GM21723 (cell line): ENCODE data around the gene HHLA2.
A peak's percentile ranks its signal among the peaks of the same experiment; 100 is the strongest.
"Not testable (repeated sequence)": the region's sequence is repeated elsewhere in the genome, so short reads cannot be mapped to it uniquely, and the experiment has no call there.

ENCODE experiments used
- ATAC-seq: cut with Tn5 transposase; IDR thresholded peaks from one replicate; pipeline ENCODE4 v1.9.1; 2021; ENCODE audit warnings: mild to moderate bottlenecking, moderate library complexity; ENCODE audit not compliant: unreplicated experiment

The HHLA2 gene

DNA sequence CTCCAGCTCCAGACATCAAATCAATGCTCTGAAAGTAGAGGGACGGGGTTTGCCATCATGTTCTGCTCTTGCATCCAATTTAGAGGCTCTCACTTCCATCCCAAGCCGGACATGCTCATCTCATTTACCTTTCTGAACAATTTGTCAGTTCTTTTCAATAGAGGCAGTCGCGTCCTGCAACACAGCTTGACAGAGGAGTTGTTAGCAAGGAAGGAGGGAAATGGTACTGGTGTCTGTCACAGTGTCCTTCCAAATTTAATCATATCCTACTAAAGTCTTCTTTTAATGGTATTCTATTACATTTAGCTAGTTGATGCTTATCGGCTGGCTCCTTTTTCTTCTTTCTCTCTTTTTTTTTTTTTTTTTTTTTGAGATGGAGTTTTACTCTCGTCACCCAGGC lies 45.6 kb downstream of the HHLA2 start:
- ATAC-seq = no peak

DNA sequence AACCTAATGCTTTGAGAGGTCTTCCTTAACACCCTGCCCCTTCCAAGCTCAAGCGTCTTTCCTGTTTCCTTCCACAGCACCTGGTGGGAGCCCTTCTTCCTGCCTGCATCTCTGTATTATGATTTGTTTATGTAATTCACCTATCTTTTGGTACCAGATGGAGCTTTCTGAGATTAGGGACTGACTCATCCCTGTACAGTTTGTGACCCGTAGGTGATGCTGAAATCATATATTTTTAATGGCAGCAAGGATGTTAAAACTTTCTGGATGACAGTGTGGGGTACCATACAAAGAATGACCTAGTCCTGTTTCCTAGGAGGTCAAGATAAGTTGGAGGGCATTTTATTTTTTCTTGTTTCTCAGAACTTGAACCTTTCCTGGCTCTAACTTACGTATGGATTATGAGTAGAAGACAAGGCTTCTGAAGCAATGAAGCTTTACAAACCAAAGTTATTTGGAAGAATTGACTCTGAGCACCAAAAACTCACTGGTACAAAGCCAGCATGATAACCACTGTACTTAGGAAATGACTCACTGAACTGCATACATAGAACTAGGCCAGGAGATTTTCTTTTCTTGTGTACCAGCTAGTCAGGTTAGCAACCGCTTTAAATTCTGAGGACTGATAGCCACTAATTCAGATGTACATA lies 46.6 kb downstream of the HHLA2 start:
- ATAC-seq = peak; percentile 52

DNA sequence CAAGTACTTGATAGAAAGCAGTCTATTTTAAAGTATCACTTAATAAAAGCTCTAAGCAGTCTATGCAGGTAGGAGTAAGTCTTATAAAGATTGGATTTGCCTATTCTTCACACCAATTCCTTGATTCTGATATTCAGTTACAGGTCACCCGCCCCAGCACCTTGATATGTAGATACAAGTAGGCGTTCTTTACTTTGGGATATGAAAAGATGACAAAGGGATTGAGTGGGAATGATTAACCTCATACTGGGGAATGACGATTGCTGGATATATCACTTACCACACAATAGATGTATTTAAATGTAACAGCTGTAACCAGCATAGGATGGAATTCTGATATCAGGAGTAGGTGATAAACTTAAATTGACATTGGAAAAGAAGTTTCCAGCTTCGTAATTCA lies 47.1 kb downstream of the HHLA2 start:
- no peak for ATAC-seq

DNA sequence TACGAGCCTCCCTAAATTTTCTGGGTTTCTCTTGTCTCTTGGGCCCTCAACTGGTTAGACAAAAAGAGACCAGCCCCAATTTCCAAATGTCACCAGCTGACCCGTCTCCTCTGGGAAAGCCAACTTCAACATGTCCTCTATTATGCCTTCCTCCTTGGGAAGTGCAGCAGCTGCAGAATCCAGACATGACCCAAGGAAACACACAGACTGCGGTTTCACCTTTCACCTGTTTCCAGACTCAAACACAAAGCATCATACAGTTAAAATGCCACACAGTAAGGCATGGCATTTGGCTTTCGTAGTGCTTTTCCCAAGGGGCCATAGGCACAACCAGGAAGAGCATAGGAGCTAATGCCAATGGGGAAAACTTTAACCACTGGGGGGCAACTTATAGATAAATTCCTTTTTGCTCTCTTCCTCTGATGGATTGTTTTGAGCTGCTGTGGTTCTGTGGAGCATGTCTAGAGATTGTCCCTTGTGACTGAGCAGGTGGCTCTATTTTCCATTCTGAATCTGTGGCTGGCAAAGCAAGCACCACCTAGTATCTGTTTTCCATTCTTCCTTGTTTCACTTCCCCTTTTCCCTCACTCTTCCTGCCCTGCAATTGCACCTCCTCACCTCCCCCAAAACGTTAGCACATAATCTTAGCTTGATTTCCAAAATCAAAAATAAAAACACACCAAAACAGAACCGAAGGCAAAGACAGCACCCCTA lies 49.3 kb downstream of the HHLA2 start:
- no peak for ATAC-seq

DNA sequence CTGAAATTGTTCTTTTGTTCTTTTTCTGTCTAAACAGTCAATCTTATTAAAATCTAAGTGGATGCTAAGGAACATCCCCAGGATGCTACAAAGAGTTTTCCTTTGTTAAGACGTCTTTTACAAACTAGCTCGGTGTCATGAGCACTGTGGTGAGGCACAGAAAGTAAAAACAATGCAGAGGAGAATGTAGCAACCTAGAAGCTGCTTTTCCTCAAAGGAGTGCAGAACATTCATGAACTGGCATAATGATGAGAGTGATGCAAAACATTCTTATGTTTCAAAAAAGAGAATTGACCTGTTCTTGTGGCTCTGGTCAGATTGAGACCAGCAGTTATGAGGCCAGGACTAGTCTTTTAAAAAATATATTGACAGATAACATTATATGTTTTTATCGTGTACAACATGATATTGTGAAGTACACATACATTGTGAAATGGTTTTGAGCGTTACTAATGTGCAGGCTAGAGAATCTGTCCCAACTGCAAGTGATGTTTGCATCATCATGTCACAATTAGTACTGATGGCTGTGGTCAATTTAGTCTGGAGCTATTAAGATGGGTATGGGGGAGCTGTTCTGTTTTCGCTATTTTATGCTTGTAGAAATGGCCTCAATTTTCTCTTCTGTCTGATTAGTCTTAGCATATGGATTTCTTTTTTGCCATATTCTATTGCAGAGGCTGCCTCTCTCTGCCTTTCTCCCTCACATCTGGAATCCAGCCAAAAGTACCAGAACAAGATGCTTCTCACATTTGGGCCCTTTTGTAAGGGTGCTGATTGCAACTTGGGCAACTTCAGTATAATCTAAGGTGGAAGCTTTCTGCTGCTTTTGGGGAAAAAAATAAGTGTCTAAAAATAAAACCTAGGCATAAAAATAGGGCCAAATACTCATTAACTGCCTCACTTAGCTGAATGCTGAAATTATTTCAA lies 50.2 kb downstream of the HHLA2 start:
- ATAC-seq = no peak

DNA sequence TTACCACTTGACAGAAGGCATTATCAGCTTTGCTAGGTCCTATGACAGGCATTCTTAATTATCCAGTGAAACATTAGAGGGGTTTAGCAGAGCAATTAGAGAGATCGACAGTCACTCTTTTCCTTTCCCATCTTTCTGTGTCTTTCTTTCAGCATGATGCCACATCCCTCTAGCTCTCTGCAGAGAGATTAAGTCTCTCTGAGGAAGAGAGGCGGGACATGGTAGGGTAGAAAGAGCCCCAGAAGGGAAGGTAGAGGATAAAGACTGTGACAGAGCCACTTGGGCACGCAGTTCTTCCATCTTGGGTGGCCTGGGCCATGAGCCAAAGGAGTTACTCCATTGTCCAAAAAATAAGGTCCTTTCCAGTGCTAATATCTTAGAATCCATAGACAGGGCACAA lies 55.8 kb downstream of the HHLA2 start:
- ATAC-seq = no peak

DNA sequence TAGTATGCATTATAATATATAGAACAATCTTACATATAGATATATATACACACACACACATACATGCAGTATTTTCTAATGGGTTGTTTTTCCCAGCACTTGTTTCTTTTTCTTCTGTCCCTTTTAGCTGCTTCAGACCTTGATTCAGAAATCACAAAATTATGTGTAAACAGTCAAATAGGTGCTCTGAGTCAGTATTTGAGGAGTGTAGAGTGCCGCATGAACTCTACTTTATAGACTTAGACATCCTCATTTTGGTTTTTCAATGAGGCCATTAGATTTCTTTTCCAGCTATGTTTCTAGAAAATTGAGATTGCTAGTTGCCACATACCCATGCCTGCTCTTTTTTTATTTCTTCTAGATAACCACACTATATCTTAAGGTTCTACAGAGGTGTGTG lies 58.2 kb downstream of the HHLA2 start:
- no peak for ATAC-seq

DNA sequence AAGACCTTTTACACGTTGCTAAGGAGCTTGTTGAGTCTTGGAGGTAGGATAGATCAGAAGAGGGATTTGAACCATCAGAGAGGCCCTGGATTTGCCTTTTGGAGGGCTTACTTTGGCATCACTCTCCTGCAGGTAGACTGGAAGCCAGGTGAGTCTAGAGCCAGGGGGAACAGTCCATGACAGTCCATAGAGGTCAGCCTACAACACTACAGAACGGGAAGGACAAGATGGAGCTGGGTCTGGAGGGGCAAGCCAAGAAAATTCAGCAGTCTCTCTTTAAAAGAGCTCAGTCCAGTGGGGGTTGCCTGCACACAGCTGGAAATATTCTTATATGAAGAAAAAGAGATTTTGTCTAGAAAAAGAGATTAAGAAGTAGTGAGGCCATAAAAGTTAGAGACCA lies 60.7 kb downstream of the HHLA2 start:
- no peak for ATAC-seq

DNA sequence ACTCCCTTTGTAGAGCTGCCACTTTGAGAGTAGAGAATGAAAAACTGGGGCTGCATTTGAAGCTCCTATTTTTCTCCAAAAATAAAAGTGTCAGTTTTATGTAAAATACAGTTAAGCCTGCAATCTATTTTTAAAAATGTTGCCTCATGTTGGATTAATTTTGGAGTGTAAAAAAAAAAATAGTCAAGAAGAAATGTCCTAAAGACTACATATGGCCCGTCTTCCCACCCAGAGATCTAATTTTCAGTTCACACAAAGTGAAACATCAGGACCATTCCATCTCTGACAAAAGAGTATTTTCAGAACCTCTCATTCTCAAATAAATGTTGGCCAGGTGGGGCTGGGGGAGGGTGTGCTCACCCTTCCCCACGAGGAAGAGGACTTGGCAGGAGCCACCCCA lies 62.7 kb downstream of the HHLA2 start:
- ATAC-seq = no peak

DNA sequence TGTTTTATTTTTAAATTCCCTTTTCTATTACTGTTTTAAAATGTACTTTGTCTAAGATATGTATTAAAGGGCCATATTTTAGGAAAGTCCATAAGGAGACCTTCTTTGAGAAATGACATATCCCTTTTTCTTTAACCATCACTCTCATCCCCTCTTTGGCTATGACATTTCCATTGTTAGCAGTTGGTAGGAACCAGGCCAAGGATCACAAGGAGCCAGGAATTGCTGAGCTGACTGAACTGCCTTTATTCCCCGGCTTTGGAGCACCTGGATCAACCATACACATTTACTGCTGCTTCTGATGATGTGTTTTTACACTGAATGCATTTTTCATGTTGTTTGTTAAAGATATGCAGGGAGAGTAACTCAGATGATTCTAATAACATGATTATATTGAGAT lies 79.7 kb downstream of the HHLA2 start:
- ATAC-seq = no peak

DNA sequence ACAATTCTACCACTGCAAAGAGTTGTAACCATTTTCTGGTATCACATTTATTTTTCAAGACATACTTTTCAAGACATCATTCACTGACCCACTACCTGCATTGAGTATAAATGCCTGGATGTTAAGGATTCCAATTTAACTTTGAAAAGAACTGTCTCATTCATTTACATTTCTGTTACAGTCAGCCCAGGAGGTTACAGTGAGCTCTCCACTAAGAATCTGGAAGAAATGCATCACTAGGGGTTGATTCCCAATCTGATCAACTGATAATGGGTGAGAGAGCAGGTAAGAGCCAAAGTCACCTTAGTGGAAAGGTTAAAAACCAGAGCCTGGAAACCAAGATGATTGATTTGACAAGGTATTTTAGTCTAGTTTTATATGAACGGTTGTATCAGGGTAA lies 81.0 kb downstream of the HHLA2 start:
- no peak for ATAC-seq

DNA sequence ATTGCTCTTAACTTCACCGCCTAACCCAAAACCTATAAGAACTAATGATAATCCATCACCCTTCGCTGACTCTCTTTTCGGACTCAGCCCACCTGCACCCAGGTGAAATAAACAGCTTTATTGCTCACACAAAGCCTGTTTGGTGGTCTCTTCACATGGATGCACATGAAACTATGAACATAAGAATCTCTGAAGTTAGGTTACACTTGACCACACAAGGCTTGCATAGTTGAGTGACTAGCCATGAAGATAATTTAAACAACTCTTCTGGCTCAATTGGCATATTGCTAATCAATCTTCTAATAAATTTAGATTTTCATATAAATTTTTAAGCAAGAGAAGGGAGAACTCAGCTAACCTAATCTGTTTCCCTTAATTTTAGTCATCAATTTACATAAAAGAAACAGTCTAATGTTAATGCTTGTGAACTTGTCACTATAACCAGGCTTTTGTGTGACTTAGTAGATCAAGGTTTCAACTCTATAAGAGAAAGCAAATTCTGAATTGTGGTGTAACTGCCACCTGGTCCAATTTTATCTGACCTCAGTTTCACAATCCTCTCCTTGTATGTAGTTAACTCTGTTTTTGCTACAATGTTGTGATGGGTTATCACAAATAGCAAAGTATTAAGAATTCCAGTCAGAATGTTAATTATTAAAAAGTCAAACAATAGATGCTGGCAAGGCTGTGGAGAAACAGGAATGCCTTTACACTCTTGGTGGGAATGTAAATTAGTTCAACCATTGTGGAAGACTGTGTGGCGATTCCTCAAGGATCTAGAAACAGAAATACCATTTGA lies 82.0 kb downstream of the HHLA2 start:
- ATAC-seq = peak; percentile 65

DNA sequence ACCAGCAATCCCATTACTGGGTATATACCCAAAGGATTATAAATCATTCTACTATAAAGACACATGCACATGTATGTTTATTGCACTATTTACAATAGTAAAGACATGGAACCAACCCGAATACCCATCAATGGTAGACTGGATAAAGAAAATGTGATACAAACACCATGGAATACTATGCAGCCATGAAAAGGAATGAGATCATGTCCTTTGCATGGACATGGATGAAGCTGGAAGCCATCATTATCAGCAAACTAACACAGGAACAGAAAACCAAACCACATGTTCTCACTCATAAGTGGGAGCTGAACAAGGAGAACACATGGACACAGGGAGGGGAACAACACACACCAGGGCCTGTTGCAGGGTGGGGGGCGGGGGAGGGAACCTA lies 82.6 kb downstream of the HHLA2 start:
- not testable (repeated sequence) for ATAC-seq

DNA sequence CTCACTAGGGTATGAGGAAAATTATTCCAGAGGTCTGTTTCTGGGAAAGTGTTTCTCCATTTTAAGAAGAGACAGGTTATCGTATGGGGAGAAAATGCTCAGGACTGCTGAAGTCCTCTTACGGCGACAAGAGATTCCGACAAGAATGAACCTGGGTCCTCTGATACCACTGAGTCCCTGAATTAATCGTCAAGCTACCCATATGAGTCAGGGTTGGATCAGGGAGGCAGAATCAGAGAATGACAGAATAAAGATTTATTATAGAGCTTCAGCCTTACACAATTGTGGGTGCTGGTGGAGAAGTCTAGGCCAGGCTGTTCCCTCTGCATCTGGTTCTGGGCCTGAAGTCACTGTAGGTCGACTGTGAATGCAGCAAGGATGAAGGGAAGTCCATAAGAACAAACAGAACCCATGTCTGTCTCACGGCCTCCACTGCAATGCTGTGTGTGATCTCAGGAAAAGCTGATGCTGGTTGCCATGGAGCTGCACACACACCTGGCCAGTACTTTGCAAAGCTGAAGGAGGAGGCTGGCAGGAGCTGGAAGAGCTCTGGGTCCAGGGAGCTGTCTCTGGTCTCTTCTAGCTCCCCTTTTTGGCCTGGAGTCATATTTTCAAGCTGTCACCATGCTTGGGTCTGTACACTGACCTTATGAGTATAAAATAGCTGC lies 83.9 kb downstream of the HHLA2 start:
- ATAC-seq = no peak

DNA sequence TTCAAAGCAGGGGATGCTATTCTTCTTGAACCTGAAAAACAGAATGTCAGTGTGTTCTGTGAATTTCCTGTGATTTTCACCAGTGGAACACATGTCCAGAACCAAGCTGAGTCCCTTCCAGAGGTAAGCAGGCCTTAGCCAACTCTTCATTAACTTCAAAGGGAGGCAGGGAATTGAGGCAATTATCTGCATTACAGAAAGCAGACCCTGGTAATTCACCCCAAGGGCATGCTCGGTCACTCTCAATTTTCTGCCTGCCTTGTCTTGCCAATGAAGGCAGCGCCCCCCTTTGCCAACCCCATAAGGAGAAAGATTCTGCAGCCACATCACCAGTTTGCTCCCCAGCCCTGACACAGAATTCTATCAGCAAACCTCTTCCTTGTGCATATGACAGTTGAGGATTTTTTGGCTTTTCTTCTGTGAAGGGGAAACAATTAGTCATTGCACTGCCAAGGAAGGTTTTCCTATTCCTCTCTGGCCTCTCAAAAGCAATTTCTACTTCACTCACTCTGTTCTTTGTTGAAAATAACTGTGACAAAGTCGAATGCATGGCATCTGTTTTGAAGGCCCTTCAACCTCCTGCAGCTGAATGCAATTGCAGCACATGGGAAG lies 85.3 kb downstream of the HHLA2 start:
- ATAC-seq = no peak

DNA sequence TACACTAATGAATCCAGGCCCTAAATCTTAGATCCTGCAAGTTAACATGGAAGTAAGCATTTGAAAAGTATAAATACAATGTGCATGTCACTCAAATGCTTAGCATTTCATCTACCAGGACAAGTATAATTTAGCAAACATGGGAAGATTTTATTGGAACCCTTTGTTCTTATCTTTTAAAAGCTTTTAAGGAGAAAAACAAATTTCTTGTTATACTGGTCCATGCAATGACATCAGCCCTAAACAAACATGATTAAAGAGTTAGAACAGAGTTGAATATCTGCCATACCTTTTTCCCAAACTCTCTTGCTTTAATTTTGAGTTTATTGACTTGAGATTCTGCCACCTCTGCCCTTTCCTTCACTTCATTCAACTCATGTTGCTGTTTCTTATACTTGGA lies 87.0 kb downstream of the HHLA2 start:
- ATAC-seq = no peak

DNA sequence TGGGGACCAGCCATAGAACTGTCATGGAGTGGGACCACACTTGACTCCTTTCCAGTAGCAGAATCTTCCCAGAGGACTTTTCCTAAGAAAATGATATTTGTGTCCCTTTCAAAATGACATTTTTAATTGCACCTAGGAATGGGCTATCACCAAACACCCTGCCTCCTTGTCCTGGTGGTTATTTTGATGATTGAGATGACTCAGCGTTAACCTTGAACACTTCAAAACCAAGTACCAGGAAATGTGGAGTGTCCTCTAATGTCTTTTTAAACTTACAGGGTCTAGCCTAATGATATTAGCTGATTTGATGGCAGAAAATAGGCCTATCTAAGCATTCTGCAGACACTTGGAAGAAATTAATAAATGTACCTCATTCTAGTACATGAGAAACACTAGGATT lies 90.7 kb downstream of the HHLA2 start:
- ATAC-seq = no peak

DNA sequence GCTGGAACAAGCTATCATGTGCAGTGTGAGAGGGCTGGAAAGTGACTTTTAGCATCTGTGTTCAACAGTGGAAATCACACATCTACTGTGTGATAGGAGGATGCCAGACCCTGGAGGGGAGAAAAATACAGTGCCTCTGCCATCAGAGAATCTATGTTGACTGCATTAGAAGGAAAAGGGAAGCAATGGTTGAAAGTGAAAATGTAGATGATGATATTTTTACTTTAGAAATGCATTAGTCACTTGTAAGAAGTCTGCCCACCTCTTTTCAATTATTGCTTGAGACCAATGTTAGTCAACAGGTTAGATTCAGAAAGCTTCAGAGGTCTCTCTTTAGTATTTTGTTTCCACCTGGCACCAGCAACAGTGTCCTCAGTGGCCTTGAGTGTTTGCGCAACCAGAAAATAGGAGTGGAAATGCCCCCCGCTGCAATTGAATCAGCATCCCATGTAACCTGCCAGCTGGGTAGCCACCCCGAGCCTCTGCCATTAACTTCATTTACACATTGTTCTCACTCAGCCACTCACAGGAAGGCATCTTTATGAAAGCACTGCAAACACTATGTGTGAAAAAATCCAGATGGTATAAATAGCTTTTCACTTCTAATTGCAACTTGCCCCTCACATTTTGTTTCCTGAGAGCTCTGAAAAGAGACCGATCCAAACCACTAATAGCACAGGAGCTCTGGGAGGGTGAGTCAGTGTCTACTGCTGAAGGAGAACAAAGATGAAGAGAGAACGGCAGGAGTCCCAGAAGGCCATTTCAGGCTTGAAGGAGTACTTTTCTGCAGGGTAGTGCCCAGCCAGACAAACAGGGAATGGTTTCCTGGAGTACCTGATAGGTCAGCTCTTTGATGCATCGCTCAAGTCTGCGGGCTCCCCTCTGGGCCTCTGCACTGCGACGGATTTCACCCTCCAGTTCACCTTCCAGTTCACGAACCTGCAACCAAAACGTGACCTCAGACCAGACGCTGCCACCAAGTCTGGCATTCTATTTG lies 92.1 kb downstream of the HHLA2 start:
- peak; percentile 79 for ATAC-seq

DNA sequence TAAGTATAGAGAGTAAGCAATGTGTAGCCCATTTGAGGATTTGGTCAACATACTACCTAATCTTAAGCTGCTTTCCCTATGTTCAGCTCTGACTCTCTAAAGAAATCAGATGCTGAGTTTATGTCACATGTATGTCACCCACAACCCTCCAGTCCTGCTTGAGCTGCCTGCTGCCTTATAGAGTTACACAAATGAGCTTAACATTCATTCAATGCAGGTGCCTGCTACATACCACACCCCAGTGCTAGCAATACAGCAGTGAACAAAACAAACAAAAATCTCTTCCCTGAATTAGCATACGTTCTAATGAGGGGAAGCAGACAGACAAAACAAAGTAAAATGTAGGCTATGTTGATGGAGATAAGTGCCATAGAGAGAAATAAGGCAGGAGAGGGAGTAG lies 93.0 kb downstream of the HHLA2 start:
- ATAC-seq = no peak
